Tibial nerve (tissue), 4 donors: ENCODE results near the gene NEK2.

ENCODE experiments used
- CTCF ChIP-seq, 5 experiments: fragments of 200-600 bp in 3 of 5; fragments of 450-650 bp in 2 of 5; sonication (generic) in 3 of 5; IDR thresholded peaks; one replicate each; pipeline ENCODE4 v1.5.1; 2016 to 2019; ENCODE audit warnings: antibody characterized with exemption in 5 of 5, mild to moderate bottlenecking in 3 of 5, moderate library complexity in 2 of 5
- EP300 ChIP-seq, 2 donors: sonication (generic); formaldehyde crosslinking; IDR thresholded peaks; one replicate each; pipeline ENCODE4 v1.6.1; 2017; ENCODE audit warnings: antibody characterized with exemption in 2 of 2, mild to moderate bottlenecking in 1 of 2
- POLR2A ChIP-seq, 2 donors: fragments of 450-650 bp; IDR thresholded peaks; one replicate each; pipeline ENCODE4 v1.6.1; 2017; ENCODE audit warnings: antibody characterized with exemption in 2 of 2, mild to moderate bottlenecking in 2 of 2, moderate library complexity in 2 of 2

GRCh38 chr1:211675230-211676105, at the start of gene NEK2:
- no peak for TF ChIP-seq POLR2A (IDR thresholded peaks at IDR 0.05)
- TF ChIP-seq CTCF (IDR thresholded peaks at IDR 0.05) = no peak
- TF ChIP-seq EP300 (IDR thresholded peaks at IDR 0.05) = peak in 1 of 2 donors; percentile 40
